ENCODE results near the gene CUZD1. TPM values are rescaled to one million over a fixed set of nuclear protein-coding genes. Genes with fewer than 3 reads are reported as not detected.

Gene CUZD1
- total RNA-seq, 1 donor from 2014 or later = not detected

- TF ChIP-seq CTCF (conservative IDR thresholded peaks at IDR 0.05) = no peak
- Mint-ChIP-seq H3K27me3 (peaks cover 50% of the 10 kb centered on the region), H3K9me3 (no peaks in the 10 kb centered on the region), H3K27ac (no peak overlapping the region), H3K36me3 (no peaks in the 10 kb centered on the region), H3K4me3 (no peak overlapping the region), H3K4me1 (ENCODE audit: unreplicated experiment) (no peaks in the 10 kb centered on the region)
- no peak for DNase-seq (ENCODE audit: extremely low spot score, unreplicated experiment)
Measured at GRCh38 chr10:122796796-122797195, 48.9 kb downstream of the CUZD1 start.

DNA sequence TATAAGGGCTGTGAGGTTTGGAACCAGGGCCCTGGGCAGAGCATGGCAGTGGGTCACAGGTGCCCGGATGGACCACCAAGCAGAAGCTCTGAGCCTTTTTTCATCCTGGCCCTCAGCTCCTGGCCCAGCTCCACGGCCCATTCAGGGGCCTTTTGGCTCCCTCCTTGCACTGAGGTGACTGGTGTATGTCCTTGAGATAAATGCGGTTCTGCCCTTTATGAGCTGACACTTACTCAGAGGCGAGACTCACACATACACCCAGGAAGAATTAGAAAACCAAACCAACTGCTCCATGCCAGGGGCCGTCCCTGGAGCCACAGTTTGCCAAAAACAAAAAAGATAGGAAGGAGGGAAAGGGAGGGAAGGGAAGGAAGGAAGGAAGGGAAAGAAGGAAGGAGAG, 49.7 kb downstream of the CUZD1 start:
- Mint-ChIP-seq H3K27ac (no peak overlapping the region), H3K36me3 (no peaks in the 10 kb centered on the region), H3K27me3 (peaks cover 53% of the 10 kb centered on the region), H3K4me1 (ENCODE audit: unreplicated experiment) (no peaks in the 10 kb centered on the region), H3K4me3 (no peak overlapping the region), H3K9me3 (no peaks in the 10 kb centered on the region)
- no peak for TF ChIP-seq CTCF (conservative IDR thresholded peaks at IDR 0.05)
- DNase-seq (ENCODE audit: extremely low spot score, unreplicated experiment) = no peak

- no peak for DNase-seq (ENCODE audit: extremely low spot score, unreplicated experiment)
- no peaks in the 10 kb centered on the region for H3K36me3 Mint-ChIP-seq
- no peak overlapping the region for H3K4me3 Mint-ChIP-seq
- TF ChIP-seq CTCF (conservative IDR thresholded peaks at IDR 0.05) = no peak
- H3K4me1 Mint-ChIP-seq (ENCODE audit: unreplicated experiment) = no peaks in the 10 kb centered on the region
- H3K9me3 Mint-ChIP-seq = no peaks in the 10 kb centered on the region
- peaks cover 29% of the 10 kb centered on the region for H3K27me3 Mint-ChIP-seq
- H3K27ac Mint-ChIP-seq = no peak overlapping the region
Measured at GRCh38 chr10:122786269-122786668, 59.4 kb downstream of the CUZD1 start.

DNA sequence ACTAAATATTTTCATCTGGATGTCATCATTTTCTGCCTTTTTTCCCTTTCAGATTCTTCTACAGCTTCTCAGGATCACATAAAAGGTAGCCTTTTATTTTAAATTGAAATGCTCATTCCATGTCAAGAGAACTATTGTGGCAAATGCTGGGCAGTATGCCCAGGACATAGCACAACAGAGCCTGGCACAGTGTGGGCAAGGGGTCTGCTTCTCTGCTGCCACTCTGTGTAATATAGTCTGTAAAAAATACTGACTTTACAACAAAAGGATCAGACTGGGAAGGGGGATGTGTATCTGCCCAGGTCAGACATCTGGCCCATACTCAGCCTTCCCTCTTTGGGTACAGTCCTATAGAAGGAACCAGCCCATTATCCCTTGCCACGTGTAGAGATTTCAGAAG, 62.7 kb downstream of the CUZD1 start:
- H3K9me3 Mint-ChIP-seq = no peaks in the 10 kb centered on the region
- no peaks in the 10 kb centered on the region for H3K36me3 Mint-ChIP-seq
- no peak for TF ChIP-seq CTCF (conservative IDR thresholded peaks at IDR 0.05)

More for the DNA sequence above, 62.7 kb downstream of the CUZD1 start:
- peaks cover 37% of the 10 kb centered on the region for H3K27me3 Mint-ChIP-seq
- H3K27ac Mint-ChIP-seq = no peak overlapping the region
- H3K4me1 Mint-ChIP-seq (ENCODE audit: unreplicated experiment) = no peaks in the 10 kb centered on the region
- DNase-seq (ENCODE audit: extremely low spot score, unreplicated experiment) = no peak
- no peak overlapping the region for H3K4me3 Mint-ChIP-seq

Other genes starting within 250 kb of the CUZD1 start
- not detected in 2 replicates for gene C10orf120, start 146.0 kb downstream of the CUZD1 start, total RNA-seq (ENCODE audit: low replicate concordance)
- gene FAM24B, start 33.7 kb upstream of the CUZD1 start, total RNA-seq (ENCODE audit: low replicate concordance) = 1.2 TPM in 1 of 2 replicates, not detected in the other
- gene FAM24A, start 64.8 kb upstream of the CUZD1 start, total RNA-seq (ENCODE audit: low replicate concordance) = not detected in 2 replicates
- gene C10orf88, start 108.4 kb upstream of the CUZD1 start, total RNA-seq (ENCODE audit: low replicate concordance) = 8.1 and 13.0 TPM in 2 replicates
- 4.6 and 5.0 TPM in 2 replicates for gene PSTK, start 134.5 kb upstream of the CUZD1 start, total RNA-seq (ENCODE audit: low replicate concordance)
- 12.0 and 12.6 TPM in 2 replicates for gene IKZF5, start 162.9 kb upstream of the CUZD1 start, total RNA-seq (ENCODE audit: low replicate concordance)
- gene ACADSB, start 163.1 kb upstream of the CUZD1 start, total RNA-seq (ENCODE audit: low replicate concordance) = 27.3 and 31.1 TPM in 2 replicates